ENCODE measurements around the gene CHCHD3.

- TF ChIP-seq CTCF (IDR thresholded peaks at IDR 0.05; ENCODE audit: low read depth, low read length, missing input control) (no peak), TAF1 (conservative IDR thresholded peaks at IDR 0.05) (no peak), HNF4A (conservative IDR thresholded peaks at IDR 0.05) (no peak), RAD21 (IDR thresholded peaks at IDR 0.05) (no peak), GABPA (IDR thresholded peaks at IDR 0.05 in 1 of 2, conservative IDR thresholded peaks at IDR 0.05 in 1 of 2) (no peak), FOXA1 (IDR thresholded peaks at IDR 0.05) (no peak), YY1 (IDR thresholded peaks at IDR 0.05) (no peak), MAX (IDR thresholded peaks at IDR 0.05) (no peak), JUND (IDR thresholded peaks at IDR 0.05) (no peak), REST (IDR thresholded peaks at IDR 0.05) (no peak), ATF3 (IDR thresholded peaks at IDR 0.05) (no peak), SP1 (IDR thresholded peaks at IDR 0.05) (no peak)
These were observed 314.5 kb downstream of the CHCHD3 start for GRCh38 chr7:132767378-132767777.

Data from liver (tissue), 3 donors.